ENCODE results near the gene NT5M.
A peak's percentile ranks its signal among the peaks of the same experiment; 100 is the strongest.
"Not testable (repeated sequence)": the region's sequence is repeated elsewhere in the genome, so short reads cannot be mapped to it uniquely, and the experiment has no call there.

The NT5M gene

GRCh38 chr17:17303010-17303846, at the start of gene NT5M:
NT5M (plus strand) TSS chr17:17303373; CDS start chr17:17303551, 178 bp downstream.
- DNase-seq (ENCODE audit: low read depth in 2 of 2, low spot score in 1 of 2) = peak in 1 of 2 donors; percentile 38

- DNase-seq (ENCODE audit: low read depth in 2 of 2, low spot score in 1 of 2) = no peak
These were observed 49.8 kb upstream of the NT5M start for GRCh38 chr17:17253406-17253805.

- DNase-seq (ENCODE audit: low read depth in 2 of 2, low spot score in 1 of 2) = no peak
These were observed 49.1 kb upstream of the NT5M start for GRCh38 chr17:17254036-17254435.

- DNase-seq (ENCODE audit: low read depth in 2 of 2, low spot score in 1 of 2) = not testable (repeated sequence)
These were observed 47.5 kb upstream of the NT5M start for GRCh38 chr17:17255689-17256088.

- no peak for DNase-seq (ENCODE audit: low read depth in 2 of 2, low spot score in 1 of 2)
These were observed 46.9 kb upstream of the NT5M start for GRCh38 chr17:17256316-17256715.

GRCh38 chr17:17258011-17258410, 45.2 kb upstream of the NT5M start:
- no peak for DNase-seq (ENCODE audit: low read depth in 2 of 2, low spot score in 1 of 2)

- no peak for DNase-seq (ENCODE audit: low read depth in 2 of 2, low spot score in 1 of 2)
These were observed 44.2 kb upstream of the NT5M start for GRCh38 chr17:17258998-17259397.

- no peak for DNase-seq (ENCODE audit: low read depth in 2 of 2, low spot score in 1 of 2)
These were observed 38.7 kb upstream of the NT5M start for GRCh38 chr17:17264430-17264829.

- no peak for DNase-seq (ENCODE audit: low read depth in 2 of 2, low spot score in 1 of 2)
These were observed 33.0 kb upstream of the NT5M start for GRCh38 chr17:17269926-17270773.

GRCh38 chr17:17275971-17276370, 27.2 kb upstream of the NT5M start:
- no peak for DNase-seq (ENCODE audit: low read depth in 2 of 2, low spot score in 1 of 2)

GRCh38 chr17:17277431-17277830, 25.7 kb upstream of the NT5M start:
- DNase-seq (ENCODE audit: low read depth in 2 of 2, low spot score in 1 of 2) = not testable (repeated sequence)

GRCh38 chr17:17279316-17279715, 23.9 kb upstream of the NT5M start:
- no peak for DNase-seq (ENCODE audit: low read depth in 2 of 2, low spot score in 1 of 2)

- peak; percentile 91 to 95 for DNase-seq (ENCODE audit: low read depth in 2 of 2, low spot score in 1 of 2)
These were observed 22.3 kb upstream of the NT5M start, which contains the start of gene COPS3 for GRCh38 chr17:17280613-17281549. COPS3 (minus strand) TSS chr17:17281246; CDS start chr17:17281186, 60 bp downstream.

- DNase-seq (ENCODE audit: low read depth in 2 of 2, low spot score in 1 of 2) = no peak
These were observed 17.2 kb upstream of the NT5M start for GRCh38 chr17:17285951-17286350.

GRCh38 chr17:17289086-17289485, 14.1 kb upstream of the NT5M start:
- DNase-seq (ENCODE audit: low read depth in 2 of 2, low spot score in 1 of 2) = no peak

GRCh38 chr17:17289701-17290100, 13.5 kb upstream of the NT5M start:
- DNase-seq (ENCODE audit: low read depth in 2 of 2, low spot score in 1 of 2) = no peak

- no peak for DNase-seq (ENCODE audit: low read depth in 2 of 2, low spot score in 1 of 2)
These were observed 8.0 kb upstream of the NT5M start for GRCh38 chr17:17295141-17295540.

GRCh38 chr17:17297217-17297616, 6.0 kb upstream of the NT5M start:
- DNase-seq (ENCODE audit: low read depth in 2 of 2, low spot score in 1 of 2) = no peak

GRCh38 chr17:17298108-17298507, 5.1 kb upstream of the NT5M start:
- no peak for DNase-seq (ENCODE audit: low read depth in 2 of 2, low spot score in 1 of 2)

- DNase-seq (ENCODE audit: low read depth in 2 of 2, low spot score in 1 of 2) = no peak
These were observed 2.3 kb upstream of the NT5M start for GRCh38 chr17:17300624-17301568.

Data from stimulated activated CD8-positive, alpha-beta memory T cell treated with anti-CD3 and anti-CD28 coated beads, Interleukin-4, amount 100 ng/mL, for 1 hour (primary cell).